Effector memory CD4-positive, alpha-beta T cell (primary cell): ENCODE results near the gene MUS81.
A peak's percentile ranks its signal among the peaks of the same experiment; 100 is the strongest.

Source experiments
- DNase-seq, 3 donors: peaks; one replicate each; pipeline ENCODE4 v3.0.0-alpha.2; 2020
- H3K27ac ChIP-seq: 2 replicates; pipeline ENCODE4 v1.7.0; 2013; ENCODE audit warnings: mild to moderate bottlenecking, low read length, moderate library complexity; ENCODE audit not compliant: insufficient read depth, poor library complexity, severe bottlenecking
- H3K27me3 ChIP-seq: replicated peaks from 2 replicates; pipeline ENCODE4 v1.7.0; 2013; ENCODE audit warnings: mild to moderate bottlenecking, low read length; ENCODE audit not compliant: insufficient read depth, control insufficient read depth, poor library complexity, severe bottlenecking
- H3K36me3 ChIP-seq: 2 replicates; pipeline ENCODE4 v1.7.0; 2013; ENCODE audit warnings: mild to moderate bottlenecking, low read length, moderate library complexity; ENCODE audit not compliant: control insufficient read depth, insufficient read depth
- H3K4me1 ChIP-seq: 2 replicates; pipeline ENCODE4 v1.7.0; 2013; ENCODE audit warnings: low read length, mild to moderate bottlenecking; ENCODE audit not compliant: control insufficient read depth, insufficient read depth, poor library complexity, severe bottlenecking
- H3K4me3 ChIP-seq: 2 replicates; pipeline ENCODE4 v1.7.0; 2013; ENCODE audit warnings: low read length, low read depth, mild to moderate bottlenecking; ENCODE audit not compliant: insufficient read depth, poor library complexity, severe bottlenecking
- H3K9me3 ChIP-seq: 2 replicates; pipeline ENCODE4 v1.7.0; 2013; ENCODE audit warnings: mild to moderate bottlenecking, low read length, moderate library complexity; ENCODE audit not compliant: control insufficient read depth
- total RNA-seq, 3 donors: gene quantifications; one replicate each; lab custom pipeline; 2026; lab: John Stamatoyannopoulos, UW

MUS81 gene
- total RNA-seq, result 45.1 to 64.7 (median 49.9) reads per million in 3 donors

- no peaks in the 10 kb centered on the region for H3K27me3 ChIP-seq
- peaks cover 42% of the 10 kb centered on the region for H3K36me3 ChIP-seq
- H3K27ac ChIP-seq, result peak within 1 kb of the TSS; percentile 86
- H3K4me3 ChIP-seq, result peak within 1 kb of the TSS; percentile 96
- DNase-seq, result peak; percentile 86 to 92 (median 91)
- H3K9me3 ChIP-seq, result no peaks in the 10 kb centered on the region
- peaks cover 40% of the 10 kb centered on the region for H3K4me1 ChIP-seq
Observed at GRCh38 chr11:65860278-65861164, at the start of gene MUS81. Gene MUS81, plus strand, starts transcription at chr11:65860433. Its CDS starts 321 bp downstream, at chr11:65860754.

DNA sequence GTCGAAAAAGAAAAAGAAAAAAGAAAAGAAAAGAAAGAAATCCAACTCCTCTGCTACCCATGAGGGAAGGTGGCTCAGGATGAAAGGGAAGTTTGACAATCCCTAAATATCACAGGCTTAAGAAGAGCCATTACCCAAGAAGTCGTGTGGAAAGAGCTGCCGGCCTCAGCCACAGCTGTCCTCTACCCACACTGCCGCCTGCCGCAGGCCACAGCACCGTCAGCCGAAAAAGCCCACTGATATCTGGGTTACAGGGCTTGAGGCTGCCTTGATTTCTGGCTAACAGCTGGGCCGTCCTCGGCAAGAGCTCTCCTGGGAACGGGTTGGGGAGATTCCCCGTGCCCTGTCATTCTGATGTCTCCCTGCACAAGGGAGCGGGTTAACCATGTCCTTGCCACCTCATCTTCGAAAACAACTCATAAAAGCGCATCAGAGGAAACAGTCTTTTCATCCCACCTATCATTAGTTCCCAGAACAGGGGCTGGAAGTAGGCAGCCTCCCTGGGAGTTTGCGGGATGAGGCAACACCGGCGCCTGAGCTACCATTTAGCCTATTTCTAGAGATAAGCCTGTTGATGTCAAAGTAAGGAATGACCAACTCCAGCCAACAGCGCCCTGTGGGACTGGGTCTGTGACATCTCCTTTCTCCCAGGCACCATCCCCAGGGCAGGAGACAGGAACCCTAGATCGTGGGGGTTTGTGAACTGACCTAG, 48.3 kb upstream of the MUS81 start:
- H3K4me3 ChIP-seq, result no peak overlapping the region
- H3K4me1 ChIP-seq, result no peaks in the 10 kb centered on the region
- no peaks in the 10 kb centered on the region for H3K36me3 ChIP-seq
- no peaks in the 10 kb centered on the region for H3K9me3 ChIP-seq
- DNase-seq, result no peak
- H3K27me3 ChIP-seq, result no peaks in the 10 kb centered on the region
- H3K27ac ChIP-seq, result no peak overlapping the region

DNA sequence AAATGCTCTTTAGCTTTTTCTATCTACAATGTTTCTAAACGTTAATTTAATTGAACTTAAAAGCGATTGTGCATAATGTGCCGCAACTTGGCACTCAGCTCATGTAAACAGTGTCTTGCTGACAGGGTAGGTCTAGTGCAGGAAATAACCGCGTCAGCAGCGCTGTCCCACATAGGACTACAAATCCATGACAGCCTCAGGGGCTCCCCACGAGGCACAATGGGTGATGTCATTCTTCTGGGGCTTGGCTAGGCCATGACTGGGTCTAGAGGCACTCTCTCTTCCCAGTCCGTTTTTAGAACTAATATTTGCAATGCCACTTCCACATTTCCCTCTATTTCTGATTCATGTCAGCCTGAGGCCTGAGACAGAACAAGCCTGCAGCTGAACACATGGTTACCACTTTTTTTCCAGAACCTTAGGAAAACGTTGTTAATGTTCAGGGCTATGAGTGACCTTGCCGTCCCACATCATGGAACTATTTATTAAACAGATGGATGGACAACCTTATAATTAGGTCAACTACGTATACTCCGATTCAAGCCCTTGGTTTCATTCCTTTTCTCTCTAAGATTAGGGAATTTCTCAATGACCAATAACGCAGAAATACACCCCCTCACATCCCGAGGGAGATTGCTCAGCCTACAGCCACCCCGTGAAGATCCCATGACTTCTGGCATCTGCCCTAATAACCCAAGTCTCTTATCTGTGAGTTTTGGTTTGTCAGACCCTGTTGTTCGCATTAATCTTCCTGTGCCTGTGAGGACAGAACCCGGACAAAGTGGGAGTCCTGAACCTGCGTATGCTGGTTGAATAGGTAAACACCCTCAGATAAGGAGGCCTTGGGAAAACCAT, 45.9 kb upstream of the MUS81 start:
- H3K4me1 ChIP-seq, result peaks cover 3% of the 10 kb centered on the region
- H3K36me3 ChIP-seq, result no peaks in the 10 kb centered on the region
- H3K27ac ChIP-seq, result no peak overlapping the region
- no peak overlapping the region for H3K4me3 ChIP-seq
- no peaks in the 10 kb centered on the region for H3K27me3 ChIP-seq
- DNase-seq, result no peak
- no peaks in the 10 kb centered on the region for H3K9me3 ChIP-seq

GRCh38 chr11:65814986-65815565, 45.2 kb upstream of the MUS81 start:
- Histone ChIP-seq H3K27ac (no peak overlapping the region), H3K4me1 (peaks cover 3% of the 10 kb centered on the region), H3K9me3 (no peaks in the 10 kb centered on the region), H3K36me3 (no peaks in the 10 kb centered on the region), H3K4me3 (no peak overlapping the region), H3K27me3 (no peaks in the 10 kb centered on the region)
- no peak for DNase-seq

- Histone ChIP-seq H3K27ac (no peak overlapping the region), H3K4me1 (peaks cover 3% of the 10 kb centered on the region)
Observed at GRCh38 chr11:65816696-65817095, 43.5 kb upstream of the MUS81 start.

DNA sequence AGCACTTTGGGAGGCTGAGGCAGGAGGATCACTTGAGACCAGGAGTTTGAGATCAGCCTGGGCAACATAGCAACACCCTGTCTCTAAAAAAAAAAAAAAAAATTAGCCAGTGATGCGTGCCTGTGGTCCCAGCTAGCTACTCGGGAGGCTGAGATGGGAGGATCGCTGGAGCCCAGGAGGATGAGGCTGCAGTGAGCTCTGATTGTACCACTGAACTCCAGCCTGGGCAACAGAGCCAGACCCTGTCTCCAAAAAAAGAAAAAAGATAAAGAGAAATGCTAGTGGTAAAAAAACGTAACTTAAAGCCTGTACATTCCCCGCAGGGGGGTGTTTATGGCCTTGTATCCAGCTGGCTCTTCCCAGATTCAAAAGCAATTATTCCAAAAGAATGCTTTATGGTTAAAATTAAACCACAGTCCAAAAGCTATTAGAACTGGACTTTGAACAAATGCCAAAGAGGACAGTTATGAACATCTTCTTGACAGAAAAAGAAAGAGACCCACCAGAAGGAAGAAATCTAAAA, 42.9 kb upstream of the MUS81 start:
- Histone ChIP-seq H3K27me3 (no peaks in the 10 kb centered on the region), H3K36me3 (no peaks in the 10 kb centered on the region), H3K4me3 (peak overlapping the region; percentile 43), H3K4me1 (peaks cover 3% of the 10 kb centered on the region), H3K9me3 (no peaks in the 10 kb centered on the region), H3K27ac (peak overlapping the region; percentile 48)
- DNase-seq, result no peak

More at GRCh38 chr11:65816696-65817095, 43.5 kb upstream of the MUS81 start:
- Histone ChIP-seq H3K4me3 (no peak overlapping the region), H3K9me3 (no peaks in the 10 kb centered on the region), H3K27me3 (no peaks in the 10 kb centered on the region), H3K36me3 (no peaks in the 10 kb centered on the region)
- DNase-seq, result no peak

GRCh38 chr11:65817835-65818680, 42.2 kb upstream of the MUS81 start:
- DNase-seq, result peak; percentile 83 to 91 (median 89)
- Histone ChIP-seq H3K27ac (peak overlapping the region; percentile 48), H3K4me1 (peaks cover 3% of the 10 kb centered on the region), H3K9me3 (no peaks in the 10 kb centered on the region), H3K4me3 (peak overlapping the region; percentile 43), H3K27me3 (no peaks in the 10 kb centered on the region), H3K36me3 (no peaks in the 10 kb centered on the region)

- H3K9me3 ChIP-seq, result no peaks in the 10 kb centered on the region
- H3K27ac ChIP-seq, result no peak overlapping the region
- peaks cover 3% of the 10 kb centered on the region for H3K4me1 ChIP-seq
- no peaks in the 10 kb centered on the region for H3K36me3 ChIP-seq
- no peak for DNase-seq
- no peaks in the 10 kb centered on the region for H3K27me3 ChIP-seq
- no peak overlapping the region for H3K4me3 ChIP-seq
Observed at GRCh38 chr11:65821107-65821506, 39.1 kb upstream of the MUS81 start.
